ENCODE data around the gene PNPLA7.

DNA sequence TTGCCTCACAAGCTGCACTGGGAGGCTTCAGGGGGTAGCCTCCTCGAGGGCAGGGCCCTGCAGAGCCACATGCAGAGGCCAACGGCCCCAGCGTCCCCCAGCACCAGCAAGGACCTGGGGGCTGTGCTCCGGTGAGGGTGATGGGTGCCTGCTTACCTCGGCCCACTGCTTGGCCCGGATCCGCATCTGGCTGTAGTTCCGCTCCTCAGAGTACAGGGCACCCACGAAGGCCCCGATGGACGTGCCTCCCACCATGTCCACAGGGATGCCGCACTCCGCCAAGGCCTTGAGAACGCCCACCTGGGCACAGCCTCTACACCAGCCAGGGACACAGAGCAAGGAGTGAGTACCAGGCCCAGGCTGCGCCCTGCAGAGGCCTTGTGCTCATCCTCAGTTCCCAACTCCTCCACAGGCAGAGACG is 83.0 kb downstream of the PNPLA7 start:
- TF ChIP-seq, protein P1, sequence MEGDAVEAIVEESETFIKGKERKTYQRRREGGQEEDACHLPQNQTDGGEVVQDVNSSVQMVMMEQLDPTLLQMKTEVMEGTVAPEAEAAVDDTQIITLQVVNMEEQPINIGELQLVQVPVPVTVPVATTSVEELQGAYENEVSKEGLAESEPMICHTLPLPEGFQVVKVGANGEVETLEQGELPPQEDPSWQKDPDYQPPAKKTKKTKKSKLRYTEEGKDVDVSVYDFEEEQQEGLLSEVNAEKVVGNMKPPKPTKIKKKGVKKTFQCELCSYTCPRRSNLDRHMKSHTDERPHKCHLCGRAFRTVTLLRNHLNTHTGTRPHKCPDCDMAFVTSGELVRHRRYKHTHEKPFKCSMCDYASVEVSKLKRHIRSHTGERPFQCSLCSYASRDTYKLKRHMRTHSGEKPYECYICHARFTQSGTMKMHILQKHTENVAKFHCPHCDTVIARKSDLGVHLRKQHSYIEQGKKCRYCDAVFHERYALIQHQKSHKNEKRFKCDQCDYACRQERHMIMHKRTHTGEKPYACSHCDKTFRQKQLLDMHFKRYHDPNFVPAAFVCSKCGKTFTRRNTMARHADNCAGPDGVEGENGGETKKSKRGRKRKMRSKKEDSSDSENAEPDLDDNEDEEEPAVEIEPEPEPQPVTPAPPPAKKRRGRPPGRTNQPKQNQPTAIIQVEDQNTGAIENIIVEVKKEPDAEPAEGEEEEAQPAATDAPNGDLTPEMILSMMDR (IDR thresholded peaks at IDR 0.05) = no peak
- TF ChIP-seq POLR2AphosphoS5 (IDR thresholded peaks at IDR 0.05; ENCODE audit: insufficient read depth in 1 of 2, low read depth in 1 of 2) = no peak
- TF ChIP-seq POLR2A (IDR thresholded peaks at IDR 0.05) = no peak
